Measurements from ENCODE around the gene MED16.

- TF ChIP-seq CTCF (IDR thresholded peaks at IDR 0.05; ENCODE audit: low read length): no peak
- TF ChIP-seq EZH2 (IDR thresholded peaks at IDR 0.05; ENCODE audit: borderline replicate concordance, low read length): no peak
These were observed 23.5 kb downstream of the MED16 start for GRCh38 chr19:869245-870177.
